GM12878 (cell line): Measurements from ENCODE around the gene ZNF726. TPM values are rescaled to one million over a fixed set of nuclear protein-coding genes. Genes with fewer than 3 reads are reported as not detected.

Experiments
- ATAC-seq: fragments of 200-7000 bp; cut with Tn5 transposase; 3 replicates; pipeline ENCODE4 v1.9.1; 2020; ENCODE audit warnings: mild to moderate bottlenecking, moderate library complexity
- BruUV-seq: library from RNA; stranded (reverse); fragments of 400-500 nt; replicated peaks from 2 replicates; lab custom pipeline; 2021; lab: Mats Ljungman, UMichigan
- CTCF ChIA-PET: fragments of 300-600 bp; sonication (Branson Sonifier 250); formaldehyde crosslinking; extraction: SDS; loops from one replicate; lab custom pipeline; 2021; ENCODE audit warnings: inconsistent platforms; lab: Yijun Ruan, JAX
- POLR2A ChIA-PET: fragments of 350-600 bp; formaldehyde crosslinking; extraction: SDS; loops from one replicate; lab custom pipeline; 2021; ENCODE audit warnings: inconsistent platforms; lab: Charles Lee
- RAD21 ChIA-PET: fragments of 300-600 bp; sonication (Branson Sonifier 250); formaldehyde crosslinking; loops from one replicate; lab custom pipeline; 2023; ENCODE audit warnings: antibody characterized with exemption; ENCODE audit not compliant: unreplicated experiment; lab: Charles Lee
- SMC1A ChIA-PET: fragments of 300-600 bp; sonication (Branson Sonifier 250); formaldehyde crosslinking; loops from one replicate; lab custom pipeline; 2023; ENCODE audit not compliant: unreplicated experiment, uncharacterized antibody; lab: Charles Lee
- DNase-seq: peaks from one replicate; pipeline ENCODE4 v3.0.0-alpha.2; 2011; ENCODE audit warnings: low read depth, low spot score
- FAIRE-seq: peaks from 3 replicates; lab custom pipeline; 2011; peaks lifted over from hg19 to GRCh38; lab: Jason Lieb, UNC
- H2AFZ ChIP-seq: 2 replicates; pipeline ENCODE4 v1.6.0; 2011; ENCODE audit warnings: low read depth, low read length, control low read depth; ENCODE audit not compliant: control insufficient read depth
- H3K27ac ChIP-seq: 2 replicates; pipeline ENCODE4 v1.5.1; 2011; ENCODE audit warnings: control low read depth; ENCODE audit not compliant: control insufficient read depth, insufficient read depth
- H3K27me3 ChIP-seq, 2 experiments: replicated peaks in 1 of 2; 2 replicates each; pipeline versions ENCODE4 v1.6.0 to v1.6.1; 2011; ENCODE audit warnings: low read length in 1 of 2; ENCODE audit not compliant: control insufficient read depth in 2 of 2, insufficient read depth in 2 of 2
- H3K36me3 ChIP-seq, 2 experiments: 2 replicates each; pipeline ENCODE4 v1.5.1; 2011; ENCODE audit warnings: low read length in 1 of 2; ENCODE audit not compliant: control insufficient read depth in 2 of 2, insufficient read depth in 2 of 2
- H3K4me1 ChIP-seq: 2 replicates; pipeline ENCODE4 v1.6.1; 2011; ENCODE audit warnings: mild to moderate bottlenecking, low read length, moderate library complexity, mixed read lengths; ENCODE audit not compliant: control insufficient read depth, insufficient read depth
- H3K4me2 ChIP-seq: 2 replicates; pipeline ENCODE4 v1.6.0; 2011; ENCODE audit warnings: control low read depth; ENCODE audit not compliant: control insufficient read depth, insufficient read depth
- H3K4me3 ChIP-seq: fragments of 200-600 bp; sonication (generic); 2 replicates; pipeline ENCODE4 v1.5.1; 2016
- H3K79me2 ChIP-seq: 2 replicates; pipeline ENCODE4 v1.6.0; 2011; ENCODE audit warnings: low read length; ENCODE audit not compliant: control insufficient read depth, insufficient read depth
- H3K9ac ChIP-seq: 2 replicates; pipeline ENCODE4 v1.8.0; 2011; ENCODE audit warnings: low read length, control low read depth, mixed read lengths; ENCODE audit not compliant: control insufficient read depth, insufficient read depth
- H3K9me3 ChIP-seq: replicated peaks from 3 replicates; pipeline ENCODE4 v1.5.1; 2011; ENCODE audit warnings: mild to moderate bottlenecking, low read length; ENCODE audit not compliant: control insufficient read depth, insufficient read depth
- H4K20me1 ChIP-seq: 2 replicates; pipeline ENCODE4 v1.6.0; 2011; ENCODE audit not compliant: control insufficient read depth, insufficient read depth
- ATF7 ChIP-seq: fragments of 450-650 bp; IDR thresholded peaks from 2 replicates; pipeline ENCODE4 v1.6.1; 2016; ENCODE audit warnings: low read depth, mild to moderate bottlenecking
- CHD2 ChIP-seq: IDR thresholded peaks from 2 replicates; pipeline ENCODE4 v1.6.1; 2011; ENCODE audit warnings: low read depth, low read length, improper control_type of control experiment, borderline replicate concordance
- CHD4 ChIP-seq: fragments of 200-600 bp; sonication (generic); IDR thresholded peaks from 2 replicates; pipeline ENCODE4 v1.6.1; 2016; ENCODE audit warnings: mild to moderate bottlenecking
- E4F1 ChIP-seq: fragments of 450-650 bp; IDR thresholded peaks from 2 replicates; pipeline ENCODE4 v1.6.1; 2018; ENCODE audit warnings: borderline replicate concordance, mild to moderate bottlenecking; ENCODE audit not compliant: partially characterized antibody
- EED ChIP-seq: sonication (generic); IDR thresholded peaks from 2 replicates; pipeline ENCODE4 v1.6.1; 2016; ENCODE audit warnings: antibody characterized with exemption, low read depth
- FOXM1 ChIP-seq: IDR thresholded peaks from 2 replicates; pipeline ENCODE4 v1.6.1; 2012; ENCODE audit warnings: low read depth, mild to moderate bottlenecking, inconsistent platforms, low read length, moderate library complexity
- IRF4 ChIP-seq: IDR thresholded peaks from 2 replicates; pipeline ENCODE4 v1.6.1; 2011; ENCODE audit warnings: low read depth, low read length
- NBN ChIP-seq: fragments of 450-650 bp; IDR thresholded peaks from 2 replicates; pipeline ENCODE4 v1.6.1; 2016
- POLR2AphosphoS5 ChIP-seq: IDR thresholded peaks from 2 replicates; pipeline ENCODE4 v1.6.1; 2011; ENCODE audit warnings: mild to moderate bottlenecking, low read length, inconsistent platforms
- SIX5 ChIP-seq: IDR thresholded peaks from 2 replicates; pipeline ENCODE4 v1.6.1; 2011; ENCODE audit warnings: mild to moderate bottlenecking, low read depth, low read length, moderate library complexity; ENCODE audit not compliant: severe bottlenecking
- SREBF1 ChIP-seq: IDR thresholded peaks from 2 replicates; pipeline ENCODE4 v1.6.1; 2012; ENCODE audit warnings: mild to moderate bottlenecking, low read length
- SRF ChIP-seq, 2 experiments: IDR thresholded peaks; 2 replicates each; pipeline ENCODE4 v1.6.1; 2011; ENCODE audit warnings: low read depth in 2 of 2, low read length in 2 of 2, mild to moderate bottlenecking in 1 of 2, moderate library complexity in 1 of 2
- TBL1XR1 ChIP-seq: IDR thresholded peaks from 2 replicates; pipeline ENCODE4 v1.6.1; 2012; ENCODE audit warnings: low read depth, low read length, improper control_type of control experiment
- ZNF274 ChIP-seq: IDR thresholded peaks from one replicate; pipeline ENCODE4 v1.8.0; 2011; ENCODE audit not compliant: insufficient read length, insufficient read depth
- ZNF622 ChIP-seq: fragments of 450-650 bp; IDR thresholded peaks from 2 replicates; pipeline ENCODE4 v1.6.1; 2017; ENCODE audit warnings: mild to moderate bottlenecking, inconsistent platforms
- WGBS: methylation state at CpG from one replicate; pipeline ENCODE4 v1.1.6; 2016; ENCODE audit warnings: low lambda C conversion rate; ENCODE audit not compliant: insufficient replicate concordance, insufficient coverage; ENCODE audit errors: missing lambda C conversion rate; 5-methylcytosine and 5-hydroxymethylcytosine counted together
- in situ Hi-C: fragments of 300-500 bp; cut with MboI; formaldehyde crosslinking; loops from 9 replicates; pipeline ENCODE4 v1.14.3; 2018; ENCODE audit warnings: mixed read lengths
- intact Hi-C: fragments of 100-400 bp; cut with micrococcal nuclease; formaldehyde crosslinking; loops from one replicate; pipeline ENCODE4 v1.14.2; 2022; ENCODE audit not compliant: unreplicated experiment
- polyA plus RNA-seq, 11 experiments: library from polyadenylated mRNA; depleted of rRNA in 4 of 11; unstranded in 6 of 11; stranded (reverse) in 5 of 11; fragments of >200 nt; fragmentation: Nextera tagmentation in 4 of 11; fragmentation: Illumina TruSeq in 1 of 11; extraction: Ambion mirVana in 4 of 11; extraction: Trizol in 1 of 11; gene quantifications; 1 replicate in 1 of 11; 2 replicates in 10 of 11; pipeline versions ENCODE4 v1.2.1 to v1.2.3, GENCODE V29; 2011 to 2016; ENCODE audit warnings: inconsistent platforms in 2 of 11, missing spikeins in 2 of 11, low read depth in 1 of 11
- total RNA-seq, 4 experiments: library from RNA; depleted of rRNA in 3 of 4; stranded (reverse); fragments of >200 nt in 3 of 4; fragmentation: Illumina TruSeq in 1 of 4; extraction: Trizol in 1 of 4; gene quantifications; 2 replicates each; pipeline versions ENCODE4 v1.2.1 to v1.2.3, GENCODE V29; 2013 to 2021
- TF ChIP-seq, protein P1 (sequence below): IDR thresholded peaks from 2 replicates; pipeline ENCODE4 v1.6.1; 2011; ENCODE audit warnings: low read depth, mild to moderate bottlenecking, low read length, moderate library complexity, borderline replicate concordance; ENCODE audit errors: extremely low read depth
- TF ChIP-seq, protein P2 (sequence below): fragments of 450-650 bp; IDR thresholded peaks from 2 replicates; pipeline ENCODE4 v1.6.1; 2017; ENCODE audit warnings: antibody characterized with exemption, mild to moderate bottlenecking, moderate library complexity

Gene ZNF726
- total and polyA plus RNA-seq, 10 of the 15 experiments (the other 5 are each of a cell fraction or from before 2014, with no cell fraction given) = 0.69 to 2.3 (median 1.5) TPM

DNA sequence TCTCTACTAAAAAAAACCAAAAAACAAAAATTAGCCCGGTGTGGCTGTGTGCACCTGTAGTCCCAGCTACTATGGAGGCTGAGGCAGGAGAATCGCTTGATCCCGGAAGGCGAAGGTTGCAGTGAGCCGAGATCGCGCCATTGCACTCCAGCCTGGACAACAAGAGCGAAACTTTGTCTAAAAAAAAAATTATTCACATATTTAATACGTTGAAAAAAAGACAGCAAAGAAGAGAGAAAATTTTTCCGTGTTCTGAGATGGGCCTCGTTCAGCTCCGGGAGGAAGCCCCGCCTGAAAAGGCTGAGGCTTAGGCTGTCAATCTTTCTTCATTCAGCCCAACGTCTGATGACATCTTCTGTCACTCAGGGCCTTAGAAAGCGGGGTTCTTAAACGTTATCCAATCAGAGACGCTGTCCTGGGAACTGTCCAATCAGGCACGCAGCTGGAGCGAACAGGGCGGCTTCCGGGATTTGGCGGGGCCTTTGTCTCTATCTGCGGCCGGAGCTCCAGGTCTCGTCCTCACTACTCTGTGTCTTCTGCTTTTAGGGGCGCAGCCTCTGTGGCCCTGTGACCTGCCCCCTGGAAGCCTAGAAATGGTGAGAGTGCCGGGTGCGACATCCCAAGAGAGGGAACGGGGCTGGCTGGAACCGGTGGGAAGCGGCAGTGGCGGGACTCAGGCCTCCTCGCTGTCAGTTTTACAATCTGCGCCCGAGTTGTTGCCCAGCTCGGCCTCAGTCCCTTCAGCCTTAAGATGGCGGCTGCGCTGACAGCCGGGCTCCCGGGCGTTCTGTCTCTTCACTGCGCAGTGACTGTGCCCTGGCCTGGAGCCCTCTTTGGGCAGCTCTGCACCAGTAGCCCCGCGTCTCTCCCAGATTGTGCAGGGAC, at the start of gene ZNF726 (continued):
- TF ChIP-seq E4F1 = no peak
- no peak for TF ChIP-seq IRF4
- no peak for TF ChIP-seq ZNF622
- TF ChIP-seq EED = no peak

GRCh38 chr19:23867895-23868294, 46.8 kb upstream of the ZNF726 start:
- CTCF ChIA-PET = no interaction called here
- no TSS peak for BruUV-seq
- TF ChIP-seq IRF4 (no peak), NBN (no peak), FOXM1 (no peak), CHD4 (no peak), POLR2AphosphoS5 (no peak), ATF7 (no peak), TBL1XR1 (no peak), SIX5 (no peak), CHD2 (no peak), SRF (IDR thresholded peaks at IDR 0.05; ENCODE audit: low read depth in 2 of 2, low read length in 2 of 2) (no peak), ZNF274 (no peak), SREBF1 (no peak)
- TF ChIP-seq, protein P1, sequence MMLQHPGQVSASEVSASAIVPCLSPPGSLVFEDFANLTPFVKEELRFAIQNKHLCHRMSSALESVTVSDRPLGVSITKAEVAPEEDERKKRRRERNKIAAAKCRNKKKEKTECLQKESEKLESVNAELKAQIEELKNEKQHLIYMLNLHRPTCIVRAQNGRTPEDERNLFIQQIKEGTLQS = no peak
- TF ChIP-seq, protein P2, sequence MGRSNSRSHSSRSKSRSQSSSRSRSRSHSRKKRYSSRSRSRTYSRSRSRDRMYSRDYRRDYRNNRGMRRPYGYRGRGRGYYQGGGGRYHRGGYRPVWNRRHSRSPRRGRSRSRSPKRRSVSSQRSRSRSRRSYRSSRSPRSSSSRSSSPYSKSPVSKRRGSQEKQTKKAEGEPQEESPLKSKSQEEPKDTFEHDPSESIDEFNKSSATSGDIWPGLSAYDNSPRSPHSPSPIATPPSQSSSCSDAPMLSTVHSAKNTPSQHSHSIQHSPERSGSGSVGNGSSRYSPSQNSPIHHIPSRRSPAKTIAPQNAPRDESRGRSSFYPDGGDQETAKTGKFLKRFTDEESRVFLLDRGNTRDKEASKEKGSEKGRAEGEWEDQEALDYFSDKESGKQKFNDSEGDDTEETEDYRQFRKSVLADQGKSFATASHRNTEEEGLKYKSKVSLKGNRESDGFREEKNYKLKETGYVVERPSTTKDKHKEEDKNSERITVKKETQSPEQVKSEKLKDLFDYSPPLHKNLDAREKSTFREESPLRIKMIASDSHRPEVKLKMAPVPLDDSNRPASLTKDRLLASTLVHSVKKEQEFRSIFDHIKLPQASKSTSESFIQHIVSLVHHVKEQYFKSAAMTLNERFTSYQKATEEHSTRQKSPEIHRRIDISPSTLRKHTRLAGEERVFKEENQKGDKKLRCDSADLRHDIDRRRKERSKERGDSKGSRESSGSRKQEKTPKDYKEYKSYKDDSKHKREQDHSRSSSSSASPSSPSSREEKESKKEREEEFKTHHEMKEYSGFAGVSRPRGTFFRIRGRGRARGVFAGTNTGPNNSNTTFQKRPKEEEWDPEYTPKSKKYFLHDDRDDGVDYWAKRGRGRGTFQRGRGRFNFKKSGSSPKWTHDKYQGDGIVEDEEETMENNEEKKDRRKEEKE = no peak

More at GRCh38 chr19:23867895-23868294, 46.8 kb upstream of the ZNF726 start:
- DNase-seq (no peak), FAIRE-seq (no peak), ATAC-seq (no peak)
- intact Hi-C loops = no loop called here
- Histone ChIP-seq H3K4me3 (no peak overlapping the region), H3K27ac (no peak overlapping the region), H4K20me1 (no peaks in the 10 kb centered on the region), H3K9ac (no peak overlapping the region), H3K4me1 (no peaks in the 10 kb centered on the region), H2AFZ (no peak overlapping the region), H3K79me2 (no peaks in the 10 kb centered on the region), H3K36me3 (no peaks in the 10 kb centered on the region), H3K9me3 (no peaks in the 10 kb centered on the region; the same call in 2 of the 3 replicates), H3K4me2 (no peak overlapping the region), H3K27me3 (no peaks in the 10 kb centered on the region)
- ChIA-PET POLR2A (no interaction called here), SMC1A (no interaction called here), RAD21 (no interaction called here)
- WGBS = 49% methylated on average over 4 of the region's 4 CpGs
- in situ Hi-C loops = no loop called here
